ENCODE measurements around the gene SNRPF. TPM values are rescaled to one million over a fixed set of nuclear protein-coding genes. Genes with fewer than 3 reads are reported as not detected.

SNRPF gene
- total RNA-seq, 6 experiments from 2014 or later = 5.8 to 10.4 (median 8.5) TPM

DNA sequence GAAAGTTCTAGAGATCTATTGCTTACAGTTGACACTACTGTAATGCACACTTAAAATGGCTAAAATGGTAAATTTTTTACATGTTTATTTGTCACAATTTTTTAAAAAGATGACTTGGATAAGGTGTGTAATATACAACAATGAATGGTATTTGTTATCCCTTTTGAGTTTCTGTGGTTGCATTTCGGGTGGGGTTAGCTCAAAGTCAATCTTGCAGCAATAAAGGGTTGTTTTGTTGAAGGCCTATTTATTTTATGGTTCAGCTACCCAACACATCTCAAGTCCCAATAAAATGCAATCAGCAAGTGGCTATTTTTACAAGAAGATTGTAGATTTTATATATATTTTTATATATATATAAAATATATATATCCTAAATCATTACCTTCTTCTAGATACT is 22.1 kb downstream of the SNRPF start:
- intact Hi-C loops (cut with DNase I) = no loop called here
- DNase-seq = no peak
- no peaks in the 10 kb centered on the region for H3K4me1 ChIP-seq
- 85% methylated on average over 1 of the region's 1 CpG for WGBS (ENCODE audit: insufficient coverage, low coverage, low lambda C conversion rate, missing lambda C conversion rate)
- no peak for ATAC-seq
- no peaks in the 10 kb centered on the region for H3K36me3 ChIP-seq
- H3K4me3 ChIP-seq = no peak overlapping the region
- TF ChIP-seq POLR2A (IDR thresholded peaks at IDR 0.05) = no peak
- TF ChIP-seq, protein P1, sequence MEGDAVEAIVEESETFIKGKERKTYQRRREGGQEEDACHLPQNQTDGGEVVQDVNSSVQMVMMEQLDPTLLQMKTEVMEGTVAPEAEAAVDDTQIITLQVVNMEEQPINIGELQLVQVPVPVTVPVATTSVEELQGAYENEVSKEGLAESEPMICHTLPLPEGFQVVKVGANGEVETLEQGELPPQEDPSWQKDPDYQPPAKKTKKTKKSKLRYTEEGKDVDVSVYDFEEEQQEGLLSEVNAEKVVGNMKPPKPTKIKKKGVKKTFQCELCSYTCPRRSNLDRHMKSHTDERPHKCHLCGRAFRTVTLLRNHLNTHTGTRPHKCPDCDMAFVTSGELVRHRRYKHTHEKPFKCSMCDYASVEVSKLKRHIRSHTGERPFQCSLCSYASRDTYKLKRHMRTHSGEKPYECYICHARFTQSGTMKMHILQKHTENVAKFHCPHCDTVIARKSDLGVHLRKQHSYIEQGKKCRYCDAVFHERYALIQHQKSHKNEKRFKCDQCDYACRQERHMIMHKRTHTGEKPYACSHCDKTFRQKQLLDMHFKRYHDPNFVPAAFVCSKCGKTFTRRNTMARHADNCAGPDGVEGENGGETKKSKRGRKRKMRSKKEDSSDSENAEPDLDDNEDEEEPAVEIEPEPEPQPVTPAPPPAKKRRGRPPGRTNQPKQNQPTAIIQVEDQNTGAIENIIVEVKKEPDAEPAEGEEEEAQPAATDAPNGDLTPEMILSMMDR (IDR thresholded peaks at IDR 0.05) = no peak
- no peak overlapping the region for H3K27ac ChIP-seq
- H3K9me3 ChIP-seq = no peaks in the 10 kb centered on the region
- no peaks in the 10 kb centered on the region for H3K27me3 ChIP-seq

DNA sequence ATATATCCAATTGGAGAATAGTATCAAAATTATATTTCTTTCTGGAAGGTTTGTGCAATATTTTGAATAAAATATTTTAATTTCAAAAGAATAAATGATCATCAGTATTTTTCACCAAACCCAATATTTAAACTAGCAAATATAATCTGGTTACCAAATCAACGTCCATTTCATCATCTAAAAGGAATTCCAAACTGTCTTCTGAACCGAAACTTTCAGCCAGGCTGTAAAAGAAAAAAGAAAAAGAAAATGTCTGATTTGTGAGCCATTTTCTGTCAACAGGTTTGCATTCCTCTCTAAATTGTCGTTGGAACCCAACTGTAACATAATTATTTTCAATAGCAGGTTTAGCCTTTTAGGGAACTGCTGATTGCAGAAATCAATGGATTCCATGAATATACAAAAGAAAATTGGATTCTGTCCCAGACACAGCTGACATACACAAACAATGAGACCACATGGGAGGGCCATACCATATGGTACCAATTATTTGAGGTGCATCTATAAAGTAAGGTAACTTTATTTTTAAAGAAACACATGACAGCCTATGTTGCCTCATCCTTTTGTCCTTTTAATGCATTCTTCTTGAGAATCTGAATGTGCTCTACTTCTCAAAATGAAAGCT is 22.7 kb downstream of the SNRPF start:
- DNase-seq = no peak
- no peak for TF ChIP-seq POLR2A (IDR thresholded peaks at IDR 0.05)
- intact Hi-C loops (cut with DNase I) = no loop called here
- no peaks in the 10 kb centered on the region for H3K36me3 ChIP-seq
- 64% methylated on average over 3 of the region's 3 CpGs for WGBS (ENCODE audit: insufficient coverage, low coverage, low lambda C conversion rate, missing lambda C conversion rate)
- H3K27ac ChIP-seq = no peak overlapping the region
- H3K4me3 ChIP-seq = no peak overlapping the region
- no peaks in the 10 kb centered on the region for H3K27me3 ChIP-seq
- ATAC-seq = no peak
- no peaks in the 10 kb centered on the region for H3K9me3 ChIP-seq
- no peaks in the 10 kb centered on the region for H3K4me1 ChIP-seq

DNA sequence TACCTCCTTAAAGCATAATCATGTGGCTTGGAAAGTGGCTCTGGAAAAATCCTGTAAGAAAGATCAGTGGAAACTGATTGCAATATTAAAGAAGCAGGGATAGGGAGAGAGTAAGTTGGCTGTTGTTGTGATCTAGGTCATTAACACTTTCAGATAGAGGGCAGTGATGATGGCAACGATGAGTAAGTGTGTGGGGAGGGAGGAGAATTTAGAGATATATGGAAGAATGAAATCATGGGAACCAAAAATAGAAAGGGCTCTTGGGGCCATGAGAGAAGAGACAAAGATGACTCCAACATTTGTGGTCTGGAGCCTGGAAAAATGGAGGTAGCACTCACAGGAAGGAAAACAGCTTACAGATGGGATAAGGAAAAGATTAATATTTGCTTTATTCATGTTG is 23.3 kb downstream of the SNRPF start:
- H3K36me3 ChIP-seq = no peaks in the 10 kb centered on the region
- ATAC-seq = no peak
- no peaks in the 10 kb centered on the region for H3K4me1 ChIP-seq
- H3K27ac ChIP-seq = no peak overlapping the region
- no peaks in the 10 kb centered on the region for H3K27me3 ChIP-seq
- 46% methylated on average over 1 of the region's 1 CpG for WGBS (ENCODE audit: insufficient coverage, low coverage, low lambda C conversion rate, missing lambda C conversion rate)
- no peaks in the 10 kb centered on the region for H3K9me3 ChIP-seq
- no peak for DNase-seq
- intact Hi-C loops (cut with DNase I) = no loop called here
- no peak overlapping the region for H3K4me3 ChIP-seq
- no peak for TF ChIP-seq POLR2A (IDR thresholded peaks at IDR 0.05)
- TF ChIP-seq, protein P1 (IDR thresholded peaks at IDR 0.05) = no peak

DNA sequence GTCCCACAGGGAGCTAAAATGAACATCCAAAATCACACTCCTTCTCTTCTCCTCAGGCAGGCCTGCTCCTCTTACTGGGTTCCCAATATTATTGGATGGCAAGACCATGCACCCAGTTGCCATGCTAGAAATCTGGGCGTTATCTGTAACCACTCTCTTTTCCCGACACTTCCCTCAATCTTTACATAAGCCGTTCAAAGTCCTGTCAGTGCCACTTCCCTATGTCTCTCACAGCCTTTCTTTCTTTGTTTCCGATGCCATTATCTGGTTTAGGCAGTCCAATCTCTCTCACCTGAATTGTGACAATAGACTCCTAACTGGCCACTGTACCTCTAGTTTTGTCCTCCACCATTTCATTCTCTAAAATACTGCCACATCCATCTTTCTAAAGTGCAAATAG is 24.1 kb downstream of the SNRPF start:
- TF ChIP-seq, protein P1 (IDR thresholded peaks at IDR 0.05) = no peak
- TF ChIP-seq POLR2A (IDR thresholded peaks at IDR 0.05) = no peak
- no peak for DNase-seq
- Histone ChIP-seq H3K27ac (no peak overlapping the region), H3K4me3 (no peak overlapping the region), H3K4me1 (no peaks in the 10 kb centered on the region), H3K9me3 (no peaks in the 10 kb centered on the region), H3K27me3 (no peaks in the 10 kb centered on the region), H3K36me3 (no peaks in the 10 kb centered on the region)
- intact Hi-C loops (cut with DNase I) = no loop called here
- 52% methylated on average over 4 of the region's 4 CpGs for WGBS (ENCODE audit: insufficient coverage, low coverage, low lambda C conversion rate, missing lambda C conversion rate)
- ATAC-seq = no peak

DNA sequence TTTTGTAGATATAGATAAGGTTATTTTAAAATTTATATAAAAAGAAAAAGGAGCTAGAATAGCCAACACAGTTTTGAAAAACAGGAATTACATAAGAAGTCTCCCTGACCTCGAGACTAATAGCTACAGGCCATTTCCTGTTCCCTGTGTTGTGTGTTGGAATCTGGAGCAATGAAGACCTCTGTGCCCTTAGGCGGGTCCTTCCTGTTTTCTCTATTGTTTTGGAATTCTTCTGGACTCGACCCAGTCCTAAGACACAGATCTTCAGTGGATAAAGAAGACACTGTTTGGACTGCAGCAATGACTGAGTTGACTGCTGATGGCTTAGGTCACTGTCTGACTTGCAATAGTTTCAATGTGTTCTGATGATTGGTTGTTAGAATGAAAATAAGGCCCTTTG is 26.2 kb downstream of the SNRPF start:
- no peaks in the 10 kb centered on the region for H3K9me3 ChIP-seq
- 42% methylated on average over 3 of the region's 3 CpGs for WGBS (ENCODE audit: insufficient coverage, low coverage, low lambda C conversion rate, missing lambda C conversion rate)
- ATAC-seq (peak; percentile 74 to 93 (median 81)), DNase-seq (no peak)
- no peak for TF ChIP-seq POLR2A (IDR thresholded peaks at IDR 0.05)
- TF ChIP-seq, protein P1 (IDR thresholded peaks at IDR 0.05) = no peak
- H3K27me3 ChIP-seq = no peaks in the 10 kb centered on the region
- H3K4me3 ChIP-seq = no peak overlapping the region
- no peaks in the 10 kb centered on the region for H3K36me3 ChIP-seq
- intact Hi-C loops (cut with DNase I) = no loop called here
- H3K27ac ChIP-seq = no peak overlapping the region
- H3K4me1 ChIP-seq = no peaks in the 10 kb centered on the region

Data from right lobe of liver (tissue), 6 donors.